ENCODE results near the gene KCTD3.

Gene KCTD3

GRCh38 chr1:215600867-215601266, 33.8 kb downstream of the KCTD3 start (continued):
- TF ChIP-seq ZNF121 (tag by site-specific recombination; IDR thresholded peaks at IDR 0.05) (no peak), ZNF274 (IDR thresholded peaks at IDR 0.05; ENCODE audit: low read length) (no peak), ZNF274 (tag by site-specific recombination; IDR thresholded peaks at IDR 0.05; ENCODE audit: borderline replicate concordance) (no peak), SP2 (tag by site-specific recombination; IDR thresholded peaks at IDR 0.05) (no peak), ZNF548 (tag by site-specific recombination; IDR thresholded peaks at IDR 0.05) (no peak), SCRT1 (tag by site-specific recombination; IDR thresholded peaks at IDR 0.05; ENCODE audit: borderline replicate concordance) (no peak), ZNF223 (tag by site-specific recombination; IDR thresholded peaks at IDR 0.05) (no peak), TSHZ1 (tag by site-specific recombination; IDR thresholded peaks at IDR 0.05; ENCODE audit: borderline replicate concordance) (no peak)

GRCh38 chr1:215601276-215601675, 34.2 kb downstream of the KCTD3 start:
- peaks cover 3 to 20% of the 10 kb centered on the region in 2 experiments; a peak in 2 of 3 replicates for H3K36me3 ChIP-seq (ENCODE audit: control insufficient read depth in 2 of 2, insufficient read depth in 1 of 2, low read length in 2 of 2)

More at GRCh38 chr1:215601276-215601675, 34.2 kb downstream of the KCTD3 start:
- Histone ChIP-seq H3K4me3 (ENCODE audit: low read depth, low read length) (no peak overlapping the region), H3K27ac (ENCODE audit: extremely low read depth, low read depth, low read length) (no peak overlapping the region), H3K4me1 (ENCODE audit: control insufficient read depth, insufficient read depth, low read length) (peaks cover 12% of the 10 kb centered on the region), H3K9me3 (ENCODE audit: control insufficient read depth, insufficient read depth, low read depth, low read length) (no peaks in the 10 kb centered on the region)
- ChIA-PET POLR2A (no interaction called here), CTCF (no interaction called here)
- TF ChIP-seq PRDM2 (tag by site-specific recombination; IDR thresholded peaks at IDR 0.05; ENCODE audit: borderline replicate concordance), result no peak
- no peak for TF ChIP-seq HIC1 (tag by site-specific recombination; IDR thresholded peaks at IDR 0.05)
- no peak for TF ChIP-seq ZNF837 (tag by site-specific recombination; IDR thresholded peaks at IDR 0.05)
- TF ChIP-seq ZNF629 (tag by site-specific recombination; IDR thresholded peaks at IDR 0.05), result no peak
- TF ChIP-seq ZNF692 (tag by site-specific recombination; IDR thresholded peaks at IDR 0.05), result no peak
- TF ChIP-seq ZNF513 (tag by site-specific recombination; IDR thresholded peaks at IDR 0.05), result no peak
- no peak for TF ChIP-seq ZFP69B (tag by site-specific recombination; IDR thresholded peaks at IDR 0.05)
- TF ChIP-seq ZNF843 (tag by site-specific recombination; IDR thresholded peaks at IDR 0.05), result no peak
